Osteocyte (in vitro differentiated cells): ENCODE results near the gene REG1A. TPM values are rescaled to one million over a fixed set of nuclear protein-coding genes. Genes with fewer than 3 reads are reported as not detected.

ENCODE experiments used
- DNase-seq: peaks from one replicate; pipeline ENCODE4 v3.0.0; 2021; ENCODE audit warnings: mixed read lengths; ENCODE audit not compliant: unreplicated experiment; ENCODE audit errors: extremely low spot score
- H3K27ac Mint-ChIP-seq: one replicate; pipeline ENCODE4 v1.8.0; 2021; ENCODE audit warnings: mild to moderate bottlenecking, mixed read lengths; ENCODE audit not compliant: unreplicated experiment
- H3K27me3 Mint-ChIP-seq: one replicate; pipeline ENCODE4 v1.8.0; 2021; ENCODE audit warnings: mixed read lengths; ENCODE audit not compliant: unreplicated experiment
- H3K36me3 Mint-ChIP-seq: one replicate; pipeline ENCODE4 v1.8.0; 2021; ENCODE audit warnings: mixed read lengths; ENCODE audit not compliant: unreplicated experiment
- H3K4me1 Mint-ChIP-seq: one replicate; pipeline ENCODE4 v1.8.0; 2021; ENCODE audit warnings: mixed read lengths; ENCODE audit not compliant: unreplicated experiment
- H3K4me3 Mint-ChIP-seq: one replicate; pipeline ENCODE4 v1.8.0; 2021; ENCODE audit warnings: mild to moderate bottlenecking, moderate library complexity, mixed read lengths; ENCODE audit not compliant: unreplicated experiment
- H3K9me3 Mint-ChIP-seq: one replicate; pipeline ENCODE4 v1.8.0; 2021; ENCODE audit warnings: mixed read lengths; ENCODE audit not compliant: unreplicated experiment
- long read RNA-seq: library from polyadenylated mRNA; unstranded; transcript quantifications from one replicate; pipeline ENCODE4 v2.0.0, GENCODE V29; 2021
- total RNA-seq: library from RNA; stranded (reverse); gene quantifications from 2 replicates; pipeline ENCODE4 v1.2.1, GENCODE V29; 2021
- TF ChIP-seq, protein P1 (sequence below): fragments of 200-600 bp; sonication (generic); IDR thresholded peaks from 2 replicates; pipeline ENCODE4 v1.5.0; 2021; ENCODE audit warnings: antibody characterized with exemption, mild to moderate bottlenecking, moderate library complexity

REG1A gene
- total RNA-seq = not detected in 2 replicates
- long read RNA-seq = 0 reads

GRCh38 chr2:79120194-79120713 is at the start of gene REG1A:
Gene REG1A (plus strand): TSS chr2:79120488. CDS start chr2:79120862, 374 bp downstream.
- H3K9me3 Mint-ChIP-seq = peaks cover 7% of the 10 kb centered on the region
- no peaks in the 10 kb centered on the region for H3K36me3 Mint-ChIP-seq

GRCh38 chr2:79071078-79071477 is 49.2 kb upstream of the REG1A start:
- DNase-seq = no peak
- Mint-ChIP-seq H3K4me1 (no peaks in the 10 kb centered on the region), H3K27me3 (no peaks in the 10 kb centered on the region), H3K9me3 (peaks cover 15% of the 10 kb centered on the region), H3K27ac (no peak overlapping the region), H3K36me3 (no peaks in the 10 kb centered on the region), H3K4me3 (no peak overlapping the region)
- TF ChIP-seq, protein P1, sequence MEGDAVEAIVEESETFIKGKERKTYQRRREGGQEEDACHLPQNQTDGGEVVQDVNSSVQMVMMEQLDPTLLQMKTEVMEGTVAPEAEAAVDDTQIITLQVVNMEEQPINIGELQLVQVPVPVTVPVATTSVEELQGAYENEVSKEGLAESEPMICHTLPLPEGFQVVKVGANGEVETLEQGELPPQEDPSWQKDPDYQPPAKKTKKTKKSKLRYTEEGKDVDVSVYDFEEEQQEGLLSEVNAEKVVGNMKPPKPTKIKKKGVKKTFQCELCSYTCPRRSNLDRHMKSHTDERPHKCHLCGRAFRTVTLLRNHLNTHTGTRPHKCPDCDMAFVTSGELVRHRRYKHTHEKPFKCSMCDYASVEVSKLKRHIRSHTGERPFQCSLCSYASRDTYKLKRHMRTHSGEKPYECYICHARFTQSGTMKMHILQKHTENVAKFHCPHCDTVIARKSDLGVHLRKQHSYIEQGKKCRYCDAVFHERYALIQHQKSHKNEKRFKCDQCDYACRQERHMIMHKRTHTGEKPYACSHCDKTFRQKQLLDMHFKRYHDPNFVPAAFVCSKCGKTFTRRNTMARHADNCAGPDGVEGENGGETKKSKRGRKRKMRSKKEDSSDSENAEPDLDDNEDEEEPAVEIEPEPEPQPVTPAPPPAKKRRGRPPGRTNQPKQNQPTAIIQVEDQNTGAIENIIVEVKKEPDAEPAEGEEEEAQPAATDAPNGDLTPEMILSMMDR = no peak

More at GRCh38 chr2:79120194-79120713, at the start of gene REG1A:
- no peak within 1 kb of the TSS for H3K27ac Mint-ChIP-seq
- no peaks in the 10 kb centered on the region for H3K4me1 Mint-ChIP-seq
- H3K4me3 Mint-ChIP-seq = no peak within 1 kb of the TSS
- DNase-seq = no peak
- TF ChIP-seq, protein P1 = no peak
- H3K27me3 Mint-ChIP-seq = no peaks in the 10 kb centered on the region

DNA sequence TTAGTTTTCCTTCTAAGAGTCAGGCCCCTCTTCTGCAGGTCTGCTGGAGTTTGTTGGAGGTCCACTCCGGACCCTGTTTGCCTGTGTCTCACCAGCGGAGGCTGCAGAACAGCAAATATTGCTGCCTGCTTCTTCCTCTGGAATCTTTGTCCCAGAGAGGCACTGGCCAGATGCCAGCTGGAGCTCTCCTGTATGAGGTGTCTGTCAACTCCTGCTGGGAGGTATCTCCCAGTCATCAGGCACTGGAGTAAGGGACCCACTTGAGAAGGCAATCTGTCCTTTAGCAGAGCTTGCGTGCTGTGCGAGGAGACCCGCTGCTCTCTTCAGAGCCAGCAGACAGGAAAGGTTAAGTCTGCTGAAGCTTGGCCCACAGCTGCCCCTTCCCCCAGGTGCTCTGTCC is 37.3 kb upstream of the REG1A start:
- no peaks in the 10 kb centered on the region for H3K27me3 Mint-ChIP-seq
- no peak overlapping the region for H3K4me3 Mint-ChIP-seq
- TF ChIP-seq, protein P1 = no peak
- peaks cover 3% of the 10 kb centered on the region for H3K9me3 Mint-ChIP-seq
- no peaks in the 10 kb centered on the region for H3K36me3 Mint-ChIP-seq
- no peaks in the 10 kb centered on the region for H3K4me1 Mint-ChIP-seq
- DNase-seq = no peak
- H3K27ac Mint-ChIP-seq = no peak overlapping the region

DNA sequence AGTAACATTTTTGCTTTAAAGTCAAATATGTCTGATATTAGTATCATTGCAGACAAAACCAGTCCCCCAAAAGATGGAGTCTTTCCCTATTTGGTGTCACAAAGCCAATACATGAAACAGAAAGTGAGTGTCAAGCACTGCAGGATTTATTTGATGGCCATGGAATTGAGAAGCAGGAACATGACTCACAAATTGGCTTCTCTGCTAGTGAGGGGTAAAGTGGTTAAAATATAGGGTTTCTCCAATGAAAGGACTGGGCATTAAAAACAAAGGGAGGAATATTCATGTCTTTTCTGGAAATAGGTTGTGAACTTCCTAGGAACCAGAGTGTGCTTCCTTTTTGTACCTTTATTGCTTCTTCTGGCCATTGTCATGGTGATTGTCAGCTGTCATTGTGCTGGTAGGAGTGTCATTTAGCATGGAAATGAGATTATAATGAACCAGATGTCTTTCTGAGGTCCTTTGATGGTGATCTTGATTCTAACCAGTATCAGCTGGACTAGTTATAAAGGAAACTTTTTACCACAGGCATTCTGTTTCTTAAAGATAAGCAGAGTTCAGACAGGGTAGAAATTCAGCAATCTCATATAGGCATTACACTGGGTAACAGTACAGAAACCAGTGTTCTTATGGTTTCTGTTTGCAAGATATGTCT is 36.6 kb upstream of the REG1A start:
- H3K4me1 Mint-ChIP-seq = no peaks in the 10 kb centered on the region
- H3K27me3 Mint-ChIP-seq = no peaks in the 10 kb centered on the region
- peaks cover 3% of the 10 kb centered on the region for H3K9me3 Mint-ChIP-seq
- H3K4me3 Mint-ChIP-seq = no peak overlapping the region
- TF ChIP-seq, protein P1 = no peak
- DNase-seq = no peak
- no peak overlapping the region for H3K27ac Mint-ChIP-seq
- no peaks in the 10 kb centered on the region for H3K36me3 Mint-ChIP-seq

DNA sequence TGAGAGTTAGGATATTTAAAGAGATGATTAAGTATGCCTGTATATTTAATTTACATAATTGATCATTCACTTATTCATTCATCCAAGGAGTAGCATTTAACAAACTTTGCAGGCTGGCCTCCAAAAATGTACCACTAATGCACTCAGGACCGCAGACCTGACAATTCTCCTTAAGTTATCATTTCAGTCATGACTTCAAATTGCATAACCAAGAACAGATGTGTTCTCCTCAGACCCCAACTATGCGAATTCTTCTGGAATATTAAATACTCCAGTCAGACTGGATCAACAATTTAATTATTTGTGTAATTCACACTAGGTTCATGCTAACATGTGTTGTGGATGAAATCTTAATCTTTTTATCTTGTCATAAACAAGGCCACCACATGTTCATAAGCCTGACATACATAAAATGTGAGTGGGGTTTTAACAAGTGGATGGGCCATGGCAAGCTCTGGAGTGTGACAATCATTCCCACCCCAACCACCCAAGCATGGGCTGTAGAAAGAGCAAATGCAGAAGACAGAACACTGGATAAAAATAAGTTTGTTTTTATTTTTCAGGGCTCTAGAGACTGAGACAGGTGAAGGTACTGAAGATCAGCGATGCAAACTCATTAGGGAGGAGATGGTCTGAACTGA is 35.7 kb upstream of the REG1A start:
- Mint-ChIP-seq H3K9me3 (peaks cover 3% of the 10 kb centered on the region), H3K4me3 (no peak overlapping the region), H3K36me3 (no peaks in the 10 kb centered on the region), H3K27me3 (no peaks in the 10 kb centered on the region), H3K27ac (no peak overlapping the region), H3K4me1 (no peaks in the 10 kb centered on the region)
- TF ChIP-seq, protein P1 = no peak
- no peak for DNase-seq
